Retinal pigment epithelial cell (primary cell): Measurements from ENCODE around the gene PIGA.
A peak's percentile ranks its signal among the peaks of the same experiment; 100 is the strongest.

Experiments used
- DNase-seq: peaks from one replicate; pipeline ENCODE4 v3.0.0-alpha.2; 2010; ENCODE audit warnings: low read depth
- H3K4me3 ChIP-seq: 2 replicates; pipeline ENCODE4 v1.5.1; 2011; ENCODE audit warnings: mild to moderate bottlenecking, low read length, control low read depth, moderate library complexity
- TF ChIP-seq, protein P1 (sequence below): conservative IDR thresholded peaks from 2 replicates; pipeline ENCODE4 v1.5.1; 2011; ENCODE audit warnings: low read depth, low read length, control low read depth, inconsistent platforms

The PIGA gene

DNA sequence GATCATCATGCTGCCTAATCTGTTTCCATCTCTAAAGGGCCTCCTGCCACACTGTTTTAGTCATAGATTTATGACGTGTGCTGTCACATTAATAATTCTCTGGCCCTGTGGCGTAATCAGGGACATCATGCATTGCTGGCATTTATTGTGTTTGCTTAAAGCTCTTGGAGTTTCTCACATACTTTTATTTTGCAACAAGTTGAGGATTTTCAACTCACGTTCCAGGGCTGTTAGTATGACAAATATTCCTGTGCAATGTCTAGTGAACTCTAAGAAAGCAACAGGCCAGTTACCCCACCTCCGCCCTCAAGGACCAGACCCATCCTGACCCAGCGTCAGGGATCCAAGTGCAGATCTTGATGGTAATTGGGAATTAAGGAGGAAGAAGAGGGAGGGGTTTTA is 7.8 kb upstream of the PIGA start:
- DNase-seq: peak; percentile 50
- no peak overlapping the region for H3K4me3 ChIP-seq
- TF ChIP-seq, protein P1, sequence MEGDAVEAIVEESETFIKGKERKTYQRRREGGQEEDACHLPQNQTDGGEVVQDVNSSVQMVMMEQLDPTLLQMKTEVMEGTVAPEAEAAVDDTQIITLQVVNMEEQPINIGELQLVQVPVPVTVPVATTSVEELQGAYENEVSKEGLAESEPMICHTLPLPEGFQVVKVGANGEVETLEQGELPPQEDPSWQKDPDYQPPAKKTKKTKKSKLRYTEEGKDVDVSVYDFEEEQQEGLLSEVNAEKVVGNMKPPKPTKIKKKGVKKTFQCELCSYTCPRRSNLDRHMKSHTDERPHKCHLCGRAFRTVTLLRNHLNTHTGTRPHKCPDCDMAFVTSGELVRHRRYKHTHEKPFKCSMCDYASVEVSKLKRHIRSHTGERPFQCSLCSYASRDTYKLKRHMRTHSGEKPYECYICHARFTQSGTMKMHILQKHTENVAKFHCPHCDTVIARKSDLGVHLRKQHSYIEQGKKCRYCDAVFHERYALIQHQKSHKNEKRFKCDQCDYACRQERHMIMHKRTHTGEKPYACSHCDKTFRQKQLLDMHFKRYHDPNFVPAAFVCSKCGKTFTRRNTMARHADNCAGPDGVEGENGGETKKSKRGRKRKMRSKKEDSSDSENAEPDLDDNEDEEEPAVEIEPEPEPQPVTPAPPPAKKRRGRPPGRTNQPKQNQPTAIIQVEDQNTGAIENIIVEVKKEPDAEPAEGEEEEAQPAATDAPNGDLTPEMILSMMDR: no peak

DNA sequence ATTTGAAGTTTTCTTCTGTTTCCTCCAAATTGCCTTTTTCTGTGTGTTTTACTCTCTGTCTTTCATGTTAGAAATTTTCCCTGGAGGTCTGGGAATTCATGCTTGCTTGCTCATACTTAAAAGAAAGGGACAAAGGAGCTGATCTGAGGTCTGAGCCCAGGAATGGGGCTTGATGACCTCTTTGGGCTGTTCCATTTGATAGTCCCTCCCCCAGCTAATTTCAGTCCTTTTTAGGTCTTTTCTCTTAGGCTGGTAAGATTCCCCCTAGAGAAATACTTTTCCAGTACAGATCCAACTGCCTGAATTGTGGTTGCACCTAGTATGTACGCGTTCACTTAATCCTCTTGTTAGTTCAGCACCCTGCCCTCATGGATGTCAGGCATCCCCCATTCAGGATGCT is 5.5 kb upstream of the PIGA start:
- H3K4me3 ChIP-seq: no peak overlapping the region

DNA sequence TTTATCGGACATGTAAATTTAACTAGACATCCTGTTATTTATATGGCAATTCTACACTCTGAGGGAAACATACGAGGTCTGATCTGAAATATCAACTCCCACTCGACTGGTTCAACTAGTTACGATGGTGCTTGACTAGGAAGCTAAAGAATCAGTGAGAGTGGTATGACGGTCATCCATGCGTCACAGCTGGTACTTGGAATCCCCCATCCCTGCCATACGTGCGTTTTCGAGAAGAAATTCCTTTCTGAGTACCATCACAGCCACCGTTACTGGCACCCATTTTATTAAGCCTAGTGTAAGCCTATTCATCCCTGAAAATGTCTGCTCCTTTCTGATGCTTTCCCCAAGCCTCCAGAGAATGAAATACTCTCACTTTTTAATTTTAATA is 695 bp upstream of the PIGA start:
- H3K4me3 ChIP-seq: peak overlapping the region; percentile 51
- peak; percentile 35 for DNase-seq
- TF ChIP-seq, protein P1: no peak

More for the DNA sequence above, 5.5 kb upstream of the PIGA start:
- TF ChIP-seq, protein P1: no peak
- DNase-seq: no peak

DNA sequence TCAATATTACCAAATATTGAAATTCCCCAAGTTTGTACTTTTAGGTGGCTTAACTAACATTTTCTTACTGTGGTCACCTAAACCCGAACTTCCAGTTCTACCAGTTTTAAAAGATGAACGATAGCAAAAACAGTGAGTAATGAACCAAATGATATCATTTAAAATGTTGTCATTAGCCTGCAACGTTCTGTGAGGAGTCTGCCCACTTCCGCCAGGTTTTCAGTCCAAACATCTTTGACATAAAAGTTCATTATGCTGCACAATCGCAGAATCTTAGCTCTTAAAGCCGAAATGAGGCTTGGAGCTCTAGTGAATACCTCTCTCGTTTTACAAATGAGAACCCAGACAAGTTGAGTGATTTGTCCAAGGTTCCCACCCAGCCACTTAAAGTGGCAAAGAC is 762 bp downstream of the PIGA start:
- no peak for DNase-seq
- TF ChIP-seq, protein P1: no peak

DNA sequence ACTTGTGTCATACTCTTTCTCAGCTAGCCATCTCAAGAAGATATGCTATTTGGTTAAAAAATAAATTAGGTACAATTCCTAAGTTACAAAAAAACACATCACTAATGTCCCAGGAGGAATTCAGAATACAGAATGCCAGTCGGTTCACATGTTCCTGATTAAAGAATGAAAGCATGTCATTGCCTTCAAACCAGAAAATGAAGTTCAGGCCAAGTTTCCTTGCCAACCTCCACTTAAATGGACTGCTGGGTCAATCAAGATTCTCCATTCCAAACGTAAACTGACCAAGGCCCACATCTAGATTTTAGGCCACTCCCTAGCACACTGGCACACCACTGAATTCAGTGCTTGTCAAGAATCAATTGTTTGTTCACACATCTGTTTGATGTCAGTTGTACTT is 6.5 kb downstream of the PIGA start:
- no peak overlapping the region for H3K4me3 ChIP-seq
- TF ChIP-seq, protein P1: no peak
- no peak for DNase-seq

More for the DNA sequence above, 762 bp downstream of the PIGA start:
- H3K4me3 ChIP-seq: peak overlapping the region; percentile 79

DNA sequence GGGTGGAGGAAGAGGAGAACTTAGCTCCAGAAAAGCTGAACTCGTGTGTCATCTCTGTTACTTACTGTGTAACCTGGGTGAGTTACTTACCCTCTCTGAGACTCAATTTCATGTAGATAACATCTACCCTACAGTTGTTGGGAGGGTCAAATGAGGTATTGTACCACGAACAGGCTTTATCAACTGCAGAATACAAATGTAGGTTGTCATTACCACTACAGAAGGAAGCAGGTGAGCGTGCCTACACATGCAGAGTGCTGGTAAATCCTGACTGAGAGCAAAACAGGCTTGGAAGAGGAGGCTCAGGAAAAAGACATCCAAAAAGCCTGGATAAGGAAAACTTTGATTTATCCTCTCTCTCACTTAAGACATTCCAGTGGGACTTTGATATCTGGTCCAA is 7.2 kb downstream of the PIGA start:
- H3K4me3 ChIP-seq: no peak overlapping the region
- TF ChIP-seq, protein P1: no peak
- DNase-seq: no peak

DNA sequence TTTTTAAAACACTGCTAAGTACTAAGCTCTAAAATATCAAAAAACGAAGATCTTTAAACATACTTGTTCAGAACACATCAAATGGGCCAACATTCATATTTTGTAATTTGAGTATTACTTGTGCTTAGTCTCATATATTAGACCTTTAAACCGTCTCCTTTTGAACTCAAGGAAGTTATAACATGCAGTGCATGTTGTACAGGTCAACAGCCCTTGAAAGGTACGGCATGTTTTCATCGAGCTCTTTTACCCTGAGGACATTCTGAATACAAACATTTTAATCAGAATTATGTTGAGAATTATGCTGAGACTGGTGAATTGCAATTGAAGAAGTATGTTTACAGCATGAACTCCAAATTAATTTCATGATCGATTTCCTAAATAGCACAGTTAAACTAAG is 12.9 kb downstream of the PIGA start:
- TF ChIP-seq, protein P1: no peak

More for the DNA sequence above, 12.9 kb downstream of the PIGA start:
- no peak for DNase-seq
- no peak overlapping the region for H3K4me3 ChIP-seq
